Hepatocyte (in vitro differentiated cells): ENCODE measurements around the gene MRS2. TPM values are rescaled to one million over a fixed set of nuclear protein-coding genes. Genes with fewer than 3 reads are reported as not detected.
"Not testable (repeated sequence)": the region's sequence is repeated elsewhere in the genome, so short reads cannot be mapped to it uniquely, and the experiment has no call there.

ENCODE experiments used
- DNase-seq: peaks from one replicate; pipeline ENCODE4 v3.0.0-alpha.2; 2016; ENCODE audit warnings: low spot score
- H2AFZ ChIP-seq: fragments of 200-600 bp; sonication (generic); 2 replicates; pipeline ENCODE4 v1.6.0; 2016; ENCODE audit warnings: antibody characterized with exemption, mild to moderate bottlenecking
- H3K27ac ChIP-seq: fragments of 200-600 bp; sonication (generic); 2 replicates; pipeline ENCODE4 v1.5.1; 2016; ENCODE audit warnings: mild to moderate bottlenecking
- H3K27me3 ChIP-seq: fragments of 200-600 bp; sonication (generic); 2 replicates; pipeline ENCODE4 v1.6.1; 2016
- H3K36me3 ChIP-seq: fragments of 200-600 bp; sonication (generic); replicated peaks from 2 replicates; pipeline ENCODE4 v1.5.1; 2016; ENCODE audit warnings: low read depth; ENCODE audit not compliant: insufficient read depth
- H3K4me1 ChIP-seq: fragments of 200-600 bp; sonication (generic); 2 replicates; pipeline ENCODE4 v1.5.1; 2016; ENCODE audit warnings: mild to moderate bottlenecking, moderate library complexity; ENCODE audit not compliant: insufficient read depth
- H3K4me2 ChIP-seq: fragments of 200-600 bp; sonication (generic); 2 replicates; pipeline ENCODE4 v1.6.0; 2016
- H3K4me3 ChIP-seq: fragments of 200-600 bp; sonication (generic); 2 replicates; pipeline ENCODE4 v1.5.1; 2016; ENCODE audit warnings: mild to moderate bottlenecking
- H3K79me2 ChIP-seq: fragments of 200-600 bp; sonication (generic); 2 replicates; pipeline ENCODE4 v1.6.0; 2017; ENCODE audit warnings: mild to moderate bottlenecking
- H3K9me2 ChIP-seq: fragments of 200-600 bp; sonication (generic); replicated peaks from 2 replicates; pipeline ENCODE4 v1.6.0; 2017; ENCODE audit warnings: mild to moderate bottlenecking; ENCODE audit not compliant: insufficient read depth
- H3K9me3 ChIP-seq: fragments of 200-600 bp; sonication (generic); 2 replicates; pipeline ENCODE4 v1.5.1; 2016; ENCODE audit warnings: low read depth, mild to moderate bottlenecking
- H4K20me1 ChIP-seq: fragments of 200-600 bp; sonication (generic); 2 replicates; pipeline ENCODE4 v1.6.0; 2016; ENCODE audit warnings: mild to moderate bottlenecking; ENCODE audit not compliant: insufficient read depth, poor library complexity, severe bottlenecking
- EZH2 ChIP-seq: fragments of 200-600 bp; sonication (generic); IDR thresholded peaks from 2 replicates; pipeline ENCODE4 v1.6.1; 2016; ENCODE audit warnings: antibody characterized with exemption, mild to moderate bottlenecking, borderline replicate concordance
- EZH2phosphoT487 ChIP-seq: fragments of 200-600 bp; sonication (generic); IDR thresholded peaks from one replicate; pipeline ENCODE4 v1.6.1; 2018; ENCODE audit warnings: antibody characterized with exemption, mild to moderate bottlenecking, low read depth, moderate library complexity; ENCODE audit not compliant: unreplicated experiment, severe bottlenecking
- WGBS: methylation state at CpG from one replicate; pipeline ENCODE4 v1.1.6; 2016; ENCODE audit warnings: low lambda C conversion rate; ENCODE audit errors: missing lambda C conversion rate; 5-methylcytosine and 5-hydroxymethylcytosine counted together
- polyA plus RNA-seq: library from polyadenylated mRNA; unstranded; fragments of >200 nt; fragmentation: Nextera tagmentation; extraction: Ambion mirVana; gene quantifications from 2 replicates; pipeline ENCODE4 v1.2.1, GENCODE V29; 2016
- total RNA-seq: library from RNA; depleted of rRNA; stranded (reverse); fragments of >200 nt; gene quantifications from 2 replicates; pipeline ENCODE4 v1.2.3, GENCODE V29; 2014
- TF ChIP-seq, protein P1 (sequence below): fragments of 200-600 bp; sonication (generic); IDR thresholded peaks from 2 replicates; pipeline ENCODE4 v1.5.1; 2016; ENCODE audit warnings: antibody characterized with exemption, mild to moderate bottlenecking; ENCODE audit not compliant: poor library complexity

Gene MRS2
- total and polyA plus RNA-seq, 2 experiments from 2014 or later, result 21.9 to 34.1 TPM

DNA sequence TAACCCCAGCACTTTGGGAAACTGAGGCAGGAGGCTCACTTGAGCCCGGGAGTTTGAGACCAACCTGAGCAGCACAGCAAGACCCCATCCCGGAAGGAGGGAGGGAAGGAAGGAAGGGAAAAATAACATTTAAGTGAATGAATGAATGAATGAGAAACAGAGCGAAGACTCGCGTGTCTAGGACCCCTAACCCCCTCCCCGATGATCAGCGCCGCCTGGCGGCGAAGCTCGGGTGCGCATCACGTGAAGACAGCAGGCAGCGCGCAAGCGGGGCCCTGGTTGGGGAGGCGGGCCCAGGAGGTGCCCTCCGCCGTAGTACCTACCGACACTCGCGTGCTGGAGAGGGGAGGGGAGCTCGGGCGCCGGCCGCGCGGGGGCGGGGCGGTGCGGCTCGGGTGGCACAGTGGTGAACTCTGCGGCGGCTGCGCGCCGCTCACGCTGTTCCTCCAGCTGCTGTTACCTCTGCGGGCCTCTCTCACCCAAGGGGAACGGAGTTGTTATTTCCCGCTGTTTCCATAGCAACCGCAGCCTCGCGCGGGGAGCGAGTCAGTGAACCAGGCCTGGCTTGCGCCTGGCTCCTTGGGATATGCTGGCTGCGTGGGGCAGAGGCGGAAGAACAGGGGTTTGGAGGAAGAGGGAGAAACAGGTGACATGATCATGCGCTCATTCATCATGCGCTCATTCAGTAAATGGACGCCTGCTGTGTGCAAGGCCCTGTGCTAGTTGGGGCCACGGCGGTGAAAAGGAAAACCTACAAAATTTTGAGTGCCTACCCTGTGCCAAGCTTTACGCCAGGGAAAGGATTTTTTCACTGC lies 42.9 kb upstream of the MRS2 start:
- H3K9me2 ChIP-seq, result no peaks in the 10 kb centered on the region
- peak; percentile 93 for DNase-seq
- no peaks in the 10 kb centered on the region for H3K9me3 ChIP-seq
- no peaks in the 10 kb centered on the region for H4K20me1 ChIP-seq
- TF ChIP-seq EZH2phosphoT487, result no peak
- TF ChIP-seq, protein P1, sequence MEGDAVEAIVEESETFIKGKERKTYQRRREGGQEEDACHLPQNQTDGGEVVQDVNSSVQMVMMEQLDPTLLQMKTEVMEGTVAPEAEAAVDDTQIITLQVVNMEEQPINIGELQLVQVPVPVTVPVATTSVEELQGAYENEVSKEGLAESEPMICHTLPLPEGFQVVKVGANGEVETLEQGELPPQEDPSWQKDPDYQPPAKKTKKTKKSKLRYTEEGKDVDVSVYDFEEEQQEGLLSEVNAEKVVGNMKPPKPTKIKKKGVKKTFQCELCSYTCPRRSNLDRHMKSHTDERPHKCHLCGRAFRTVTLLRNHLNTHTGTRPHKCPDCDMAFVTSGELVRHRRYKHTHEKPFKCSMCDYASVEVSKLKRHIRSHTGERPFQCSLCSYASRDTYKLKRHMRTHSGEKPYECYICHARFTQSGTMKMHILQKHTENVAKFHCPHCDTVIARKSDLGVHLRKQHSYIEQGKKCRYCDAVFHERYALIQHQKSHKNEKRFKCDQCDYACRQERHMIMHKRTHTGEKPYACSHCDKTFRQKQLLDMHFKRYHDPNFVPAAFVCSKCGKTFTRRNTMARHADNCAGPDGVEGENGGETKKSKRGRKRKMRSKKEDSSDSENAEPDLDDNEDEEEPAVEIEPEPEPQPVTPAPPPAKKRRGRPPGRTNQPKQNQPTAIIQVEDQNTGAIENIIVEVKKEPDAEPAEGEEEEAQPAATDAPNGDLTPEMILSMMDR, result peak; percentile 96
- peak overlapping the region; percentile 79 for H2AFZ ChIP-seq
- peak overlapping the region; percentile 58 for H3K27ac ChIP-seq
- peak overlapping the region; percentile 85 for H3K4me2 ChIP-seq
- H3K79me2 ChIP-seq, result no peaks in the 10 kb centered on the region
- H3K27me3 ChIP-seq, result no peaks in the 10 kb centered on the region
- peak overlapping the region; percentile 50 for H3K4me3 ChIP-seq
- 16% methylated on average over 39 of the region's 55 CpGs for WGBS
- no peaks in the 10 kb centered on the region for H3K4me1 ChIP-seq
- no peaks in the 10 kb centered on the region for H3K36me3 ChIP-seq

DNA sequence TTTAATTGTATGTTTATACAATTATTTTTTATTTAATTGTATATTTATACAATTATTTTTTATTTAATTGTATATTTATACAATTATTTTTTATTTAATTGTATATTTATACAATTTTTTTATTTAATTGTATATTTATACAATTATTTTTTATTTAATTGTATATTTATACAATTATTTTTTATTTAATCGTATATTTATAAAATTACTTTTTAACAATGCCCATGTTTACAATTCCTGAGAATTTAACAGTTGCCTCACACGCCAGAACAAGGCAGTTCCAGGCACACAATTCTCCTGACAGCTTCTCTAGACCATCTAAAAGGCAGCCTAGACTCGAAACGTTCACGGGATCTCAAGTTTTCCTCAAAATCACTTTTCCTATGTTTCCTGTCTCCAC lies 40.4 kb upstream of the MRS2 start:
- not testable (repeated sequence) for H3K9me2 ChIP-seq, DNase-seq, H3K36me3 ChIP-seq, H3K9me3 ChIP-seq, H3K4me1 ChIP-seq, H4K20me1 ChIP-seq, H3K4me3 ChIP-seq, H3K79me2 ChIP-seq, H3K27ac ChIP-seq, H3K27me3 ChIP-seq, H2AFZ ChIP-seq
- H3K4me2 ChIP-seq, result peak overlapping the region; percentile 31
- WGBS, result 63% methylated on average over 5 of the region's 5 CpGs

DNA sequence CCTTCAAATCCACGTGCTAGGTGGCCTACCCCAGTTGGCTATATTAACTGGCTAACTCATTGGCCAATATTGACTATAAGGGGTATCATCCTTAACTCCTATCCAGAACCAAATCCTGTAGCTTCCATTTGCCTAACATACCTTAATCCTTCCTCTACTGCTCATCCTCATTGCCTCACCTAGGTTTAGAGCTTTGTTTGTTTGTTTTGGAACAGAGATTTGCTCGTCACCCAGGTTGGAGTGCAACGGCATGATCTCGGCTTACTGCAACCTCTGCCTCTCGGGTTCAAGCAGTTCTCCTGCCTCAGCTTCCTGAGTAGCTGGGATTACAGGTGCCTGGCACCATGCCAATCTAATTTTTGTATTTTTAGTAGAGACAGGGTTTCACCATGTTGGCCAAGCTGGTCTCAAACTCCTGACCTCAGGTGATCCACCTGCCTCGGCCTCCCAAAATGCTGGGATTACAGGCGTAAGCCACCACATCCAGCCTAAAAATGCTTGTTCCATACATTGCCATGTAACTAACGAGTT lies 37.6 kb upstream of the MRS2 start:
- not testable (repeated sequence) for H3K9me2 ChIP-seq, H3K79me2 ChIP-seq, DNase-seq, H3K4me1 ChIP-seq, H3K9me3 ChIP-seq, H3K27me3 ChIP-seq, H2AFZ ChIP-seq, H3K4me3 ChIP-seq, H3K4me2 ChIP-seq, H4K20me1 ChIP-seq, H3K27ac ChIP-seq, H3K36me3 ChIP-seq
- WGBS, result 86% methylated on average over 8 of the region's 8 CpGs

DNA sequence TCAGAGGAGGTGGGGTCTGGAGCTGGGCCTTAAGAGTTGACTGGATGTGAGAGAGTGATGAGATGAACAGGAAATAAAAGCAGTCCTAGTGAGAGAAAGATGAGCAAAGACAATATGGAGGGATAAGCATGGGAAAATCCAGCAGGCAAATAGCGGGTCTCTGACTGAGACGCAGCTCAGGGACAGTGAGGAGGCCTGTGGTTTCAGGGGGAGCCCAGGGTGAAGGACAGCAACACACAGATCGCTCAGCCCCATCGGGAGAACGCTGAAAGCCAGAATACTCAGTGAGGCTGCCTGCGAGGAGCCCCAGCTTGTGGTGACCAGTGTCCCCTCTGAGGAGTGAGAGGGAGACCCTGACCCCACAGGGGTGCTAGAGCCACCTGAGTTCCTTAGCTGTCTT lies 28.1 kb upstream of the MRS2 start:
- TF ChIP-seq EZH2, result no peak
- TF ChIP-seq EZH2phosphoT487, result no peak
- TF ChIP-seq, protein P1, result no peak
- Histone ChIP-seq H3K4me1 (no peaks in the 10 kb centered on the region), H3K4me2 (no peak overlapping the region), H2AFZ (no peak overlapping the region), H4K20me1 (no peaks in the 10 kb centered on the region), H3K9me2 (no peaks in the 10 kb centered on the region), H3K4me3 (no peak overlapping the region), H3K36me3 (no peaks in the 10 kb centered on the region), H3K9me3 (no peaks in the 10 kb centered on the region), H3K27me3 (no peaks in the 10 kb centered on the region), H3K27ac (no peak overlapping the region), H3K79me2 (no peaks in the 10 kb centered on the region)
- WGBS, result 97% methylated on average over 6 of the region's 6 CpGs
- no peak for DNase-seq
